HUDEP-2 (cell line): ENCODE data around the gene SLX1B.
"Not testable (repeated sequence)": the region's sequence is repeated elsewhere in the genome, so short reads cannot be mapped to it uniquely, and the experiment has no call there.

Experiments
- DNase-seq, 76 experiments: peaks; one replicate each; lab custom pipeline; 2025; ENCODE audit not compliant: unreplicated experiment in 76 of 76; lab: John Stamatoyannopoulos, UW

Gene SLX1B

DNA sequence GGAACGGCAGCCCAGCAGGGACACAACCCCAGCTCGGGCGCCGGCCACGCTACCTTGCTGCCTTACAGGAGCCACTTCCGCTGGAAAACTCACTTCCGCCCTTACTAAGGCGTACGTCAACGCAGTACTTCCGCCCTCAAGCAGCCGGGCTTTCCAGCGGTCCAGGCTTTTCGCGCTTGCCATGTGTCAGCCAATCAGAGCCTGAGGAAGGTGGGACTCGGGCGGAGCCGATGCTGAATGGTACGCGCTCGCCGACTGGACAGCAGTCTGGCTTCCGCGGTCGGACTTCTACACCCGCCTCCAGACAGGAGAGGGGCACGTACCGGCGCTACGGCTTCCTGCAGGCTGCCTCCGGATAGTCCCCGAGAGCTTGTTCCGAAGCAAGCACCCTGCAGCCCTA is at the start of gene SLX1B, which contains the start of gene BOLA2:
Gene SLX1B, plus strand, starts transcription at position 265 of the 400 bp plus-strand sequence.
Gene BOLA2, minus strand, starts transcription at position 83 of the 400 bp plus-strand sequence. CDS start 98 bp downstream, outside the sequence.
- DNase-seq: not testable (repeated sequence)

DNA sequence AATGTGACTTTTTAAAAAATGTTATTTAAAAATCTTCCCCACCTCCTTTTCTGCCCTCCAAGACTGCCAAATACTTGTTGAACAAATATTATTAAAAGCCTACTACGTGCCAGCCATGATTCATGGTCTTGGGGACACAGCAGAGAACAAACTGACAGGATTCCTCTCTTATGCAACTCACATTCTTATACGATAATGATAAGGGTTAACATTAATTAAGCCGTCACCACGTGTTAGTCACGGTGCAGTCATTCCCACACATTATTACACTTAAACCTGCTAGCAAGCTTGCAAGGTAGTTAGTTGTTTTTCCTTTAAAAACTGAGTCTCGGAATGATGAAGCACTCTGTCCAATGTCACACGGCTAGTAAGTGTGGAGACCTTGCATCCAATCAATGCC is 49.1 kb upstream of the SLX1B start:
- not testable (repeated sequence) for DNase-seq

DNA sequence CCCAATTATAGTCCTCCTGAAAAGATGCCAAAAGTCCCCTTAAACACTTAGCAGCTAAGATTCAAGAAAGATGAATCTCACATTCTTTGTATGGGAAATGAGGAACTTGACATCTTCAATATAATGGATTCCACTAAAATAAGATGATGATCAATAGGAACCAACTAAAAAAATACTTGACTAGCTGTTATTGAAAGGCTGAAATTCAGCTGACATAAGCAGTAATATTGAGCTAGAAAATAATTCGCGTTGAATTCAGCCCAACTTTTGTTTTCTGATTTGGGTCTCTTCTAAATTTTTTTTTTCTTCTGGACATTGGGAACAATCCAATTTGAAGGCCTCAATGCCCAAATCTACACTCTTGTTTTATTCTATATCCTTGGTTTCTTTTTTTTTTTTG is 30.7 kb upstream of the SLX1B start:
- not testable (repeated sequence) for DNase-seq

DNA sequence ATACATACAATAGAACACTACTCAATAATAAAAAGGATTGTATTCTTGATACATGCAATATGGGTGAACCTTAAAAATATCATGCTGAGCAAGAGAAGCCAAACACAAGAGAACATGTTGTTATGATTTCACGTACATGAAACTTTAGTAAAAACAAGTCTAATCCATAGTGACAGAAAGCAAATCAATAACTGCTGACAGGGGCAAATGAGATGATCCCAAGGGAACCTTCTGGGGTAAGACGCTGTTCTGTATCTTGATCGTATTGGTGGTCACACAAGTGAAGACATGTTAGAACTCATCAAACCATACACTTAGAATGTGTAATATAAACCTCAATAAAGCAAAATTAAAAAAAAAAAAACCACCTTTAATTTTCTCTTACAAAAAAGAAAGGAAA is 28.9 kb upstream of the SLX1B start:
- DNase-seq: not testable (repeated sequence)

DNA sequence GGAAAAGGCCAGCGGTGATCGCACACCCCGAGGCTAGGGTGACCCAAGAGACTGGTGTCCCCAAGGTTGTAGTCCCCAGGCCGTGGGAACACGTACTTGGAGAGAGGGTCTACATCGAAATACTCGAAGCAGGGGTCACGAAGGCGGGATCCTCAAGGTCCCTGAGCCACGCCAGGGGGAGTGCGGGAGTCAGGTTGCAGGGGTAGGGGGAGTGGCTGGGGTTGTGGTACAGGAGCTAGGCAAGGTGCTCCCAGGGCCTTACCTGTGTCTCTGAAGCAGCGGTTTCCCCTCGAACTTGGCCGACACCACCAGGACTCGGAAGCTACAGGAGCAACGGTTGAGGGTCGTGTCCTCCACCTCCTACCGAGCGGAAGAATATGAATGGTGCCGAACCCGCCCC is 579 bp upstream of the SLX1B start:
- DNase-seq: not testable (repeated sequence)

DNA sequence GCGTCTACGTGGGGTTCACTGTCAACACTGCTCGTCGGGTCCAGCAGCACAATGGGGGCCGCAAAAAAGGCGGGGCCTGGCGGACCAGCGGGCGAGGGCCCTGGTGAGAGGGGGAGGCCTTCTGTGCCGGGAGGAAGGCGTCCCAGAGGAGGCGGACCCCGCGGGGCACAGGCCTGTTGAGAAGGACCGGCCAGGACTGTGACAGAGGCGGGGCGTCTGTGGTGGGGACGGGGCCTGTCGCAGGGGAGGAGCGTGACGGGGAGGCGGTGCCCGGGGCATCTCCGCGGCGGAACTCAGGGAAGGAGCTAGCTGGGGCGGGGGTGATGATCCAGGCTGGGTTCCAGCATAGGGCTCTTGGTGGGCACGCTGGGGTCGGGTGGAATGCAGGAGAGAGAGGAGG is 495 bp downstream of the SLX1B start:
- DNase-seq: not testable (repeated sequence)

DNA sequence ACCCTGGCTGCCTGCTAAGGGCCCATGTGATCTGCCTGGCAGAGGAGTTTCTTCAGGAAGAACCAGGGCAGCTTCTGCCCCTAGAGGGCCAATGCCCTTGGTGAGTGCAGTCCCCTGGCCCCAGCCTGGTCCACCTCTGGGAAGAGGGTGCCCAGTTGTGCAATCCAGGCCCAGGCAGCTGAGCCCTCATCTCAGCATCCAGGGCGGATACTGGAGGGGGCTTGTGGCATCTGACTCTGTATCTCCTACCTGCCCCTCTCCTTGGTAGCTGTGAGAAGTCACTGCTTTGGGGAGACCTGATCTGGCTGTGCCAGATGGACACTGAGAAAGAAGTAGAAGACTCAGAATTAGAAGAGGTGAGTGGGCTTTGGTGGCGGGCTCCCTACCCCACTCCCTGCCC is 3.3 kb downstream of the SLX1B start:
- not testable (repeated sequence) for DNase-seq

DNA sequence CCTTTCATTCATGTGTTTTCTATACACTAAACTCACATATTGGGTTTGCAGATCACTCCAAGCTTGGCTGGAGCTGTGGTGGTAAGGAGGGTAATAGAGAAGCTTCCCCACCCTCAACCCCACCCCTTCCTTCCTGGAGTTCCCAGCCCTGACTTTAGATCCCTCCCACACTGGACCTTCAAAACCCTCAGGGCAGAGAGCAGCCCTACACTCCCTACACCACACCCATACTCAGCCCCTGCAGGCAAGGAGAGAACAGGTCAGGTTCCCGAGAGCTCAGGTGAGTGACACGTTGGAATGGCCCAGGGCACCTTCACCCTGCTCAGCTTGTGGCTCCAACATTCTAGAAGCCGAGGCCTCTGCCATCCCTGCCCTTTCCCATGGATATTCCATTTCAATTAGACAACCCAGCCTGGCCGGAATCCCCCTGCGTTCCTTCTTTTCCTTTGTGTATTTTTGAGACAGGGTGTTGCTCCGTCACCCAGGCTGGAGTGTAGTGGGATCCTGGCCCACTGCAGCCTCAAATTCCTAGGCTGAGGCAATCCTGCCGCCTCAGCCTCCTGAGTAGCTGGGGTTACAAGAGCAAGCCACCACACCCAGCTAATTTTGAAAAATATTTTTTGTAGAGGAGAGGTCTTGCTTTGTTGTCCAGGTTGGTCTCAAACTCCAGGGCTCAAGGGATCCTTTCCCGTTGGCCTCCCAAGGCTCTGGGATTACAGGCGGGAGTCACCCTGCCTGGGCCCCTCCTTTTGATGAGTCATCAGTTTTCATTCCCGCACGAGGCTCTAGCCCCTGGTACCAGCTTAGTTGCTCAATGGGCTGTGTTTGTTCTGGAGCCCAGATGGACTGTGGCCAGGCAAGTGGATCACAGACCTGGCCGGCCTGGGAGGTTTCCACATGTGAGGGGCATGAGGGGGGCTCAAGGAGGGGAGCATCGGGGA is 5.6 kb downstream of the SLX1B start, which contains the start of gene SULT1A4:
Gene SULT1A4, plus strand, starts transcription at position 208 of the 941 bp plus-strand sequence. CDS start 1,473 bp downstream, outside the sequence.
- not testable (repeated sequence) for DNase-seq

DNA sequence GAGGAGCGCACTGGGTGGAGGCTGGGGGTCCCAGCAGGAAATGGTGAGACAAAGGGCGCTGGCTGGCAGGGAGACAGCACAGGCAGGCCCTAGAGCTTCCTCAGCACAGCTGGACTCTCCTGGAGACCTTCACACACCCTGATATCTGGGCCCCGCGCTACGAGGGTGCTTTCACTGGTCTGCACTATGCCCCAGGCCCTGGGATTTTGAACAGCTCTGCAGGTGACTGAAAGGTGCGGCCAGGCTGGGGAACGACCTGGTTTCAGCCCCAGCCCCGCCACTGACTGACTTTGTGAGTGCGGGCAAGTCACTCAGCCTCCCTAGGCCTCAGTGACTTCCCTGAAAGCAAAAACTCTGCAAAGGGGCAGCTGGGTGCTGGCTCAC is 6.3 kb downstream of the SLX1B start:
- DNase-seq: not testable (repeated sequence)

DNA sequence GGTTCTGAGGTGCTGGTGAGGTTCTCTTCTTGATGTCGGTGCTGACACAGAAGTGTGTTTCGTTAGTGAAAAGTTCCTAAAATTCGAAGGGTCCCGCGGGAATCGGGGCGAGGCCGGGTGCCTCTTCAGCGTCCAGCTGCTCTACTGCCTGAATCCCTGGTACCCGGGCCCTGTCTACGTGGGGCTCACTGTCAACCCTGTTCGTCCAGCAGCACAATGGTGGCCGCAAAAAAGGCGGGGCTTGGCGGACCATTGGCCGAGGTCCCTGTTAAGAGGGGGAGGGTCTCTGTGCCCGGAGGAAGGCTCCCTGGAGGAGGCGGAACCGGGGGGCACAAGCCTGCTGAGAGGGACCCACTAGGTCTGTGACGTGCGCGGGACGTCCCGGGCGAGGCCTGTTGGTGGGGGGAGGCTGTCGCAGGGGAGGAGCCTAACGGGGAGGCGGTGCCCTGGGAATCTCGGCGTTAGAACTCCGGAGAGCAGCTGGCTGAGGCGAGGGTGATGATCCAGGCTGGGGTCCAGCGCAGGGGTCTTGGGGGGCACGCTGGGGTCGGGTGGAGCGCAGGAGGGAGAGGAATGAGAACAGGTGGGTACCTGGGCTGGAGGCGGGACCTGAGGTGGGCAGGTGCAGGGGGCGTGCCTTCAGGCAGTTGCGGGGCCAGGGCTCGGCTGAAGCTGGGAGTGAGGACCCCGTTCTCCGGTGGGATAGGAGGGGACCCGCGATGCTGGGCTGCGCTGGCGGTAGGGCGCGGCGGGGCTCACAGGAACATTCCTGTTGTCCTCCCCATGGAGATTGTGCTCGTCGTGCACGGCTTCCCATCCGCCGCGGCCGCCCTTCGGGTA is 11.9 kb downstream of the SLX1B start:
- DNase-seq: not testable (repeated sequence)

DNA sequence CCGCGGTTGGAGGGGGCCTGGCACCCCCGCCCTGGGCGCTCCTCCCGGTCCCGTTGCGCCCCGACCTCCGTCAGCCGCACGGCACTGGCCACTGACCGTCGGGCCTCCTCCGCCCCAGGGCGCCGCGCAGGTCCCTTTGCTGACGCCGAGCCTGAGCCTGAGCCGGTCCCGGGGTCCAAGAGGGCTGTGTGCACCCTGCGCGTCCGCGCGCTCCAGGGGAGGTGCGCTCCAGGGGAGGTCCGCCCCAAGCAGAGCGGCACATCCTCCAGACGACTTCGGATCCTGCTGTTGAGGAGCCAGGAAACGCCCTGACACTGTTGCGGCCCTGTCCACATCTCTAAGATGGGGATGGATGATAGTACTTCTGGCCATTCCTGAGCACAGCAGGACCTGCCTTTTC is 12.6 kb downstream of the SLX1B start:
- not testable (repeated sequence) for DNase-seq

DNA sequence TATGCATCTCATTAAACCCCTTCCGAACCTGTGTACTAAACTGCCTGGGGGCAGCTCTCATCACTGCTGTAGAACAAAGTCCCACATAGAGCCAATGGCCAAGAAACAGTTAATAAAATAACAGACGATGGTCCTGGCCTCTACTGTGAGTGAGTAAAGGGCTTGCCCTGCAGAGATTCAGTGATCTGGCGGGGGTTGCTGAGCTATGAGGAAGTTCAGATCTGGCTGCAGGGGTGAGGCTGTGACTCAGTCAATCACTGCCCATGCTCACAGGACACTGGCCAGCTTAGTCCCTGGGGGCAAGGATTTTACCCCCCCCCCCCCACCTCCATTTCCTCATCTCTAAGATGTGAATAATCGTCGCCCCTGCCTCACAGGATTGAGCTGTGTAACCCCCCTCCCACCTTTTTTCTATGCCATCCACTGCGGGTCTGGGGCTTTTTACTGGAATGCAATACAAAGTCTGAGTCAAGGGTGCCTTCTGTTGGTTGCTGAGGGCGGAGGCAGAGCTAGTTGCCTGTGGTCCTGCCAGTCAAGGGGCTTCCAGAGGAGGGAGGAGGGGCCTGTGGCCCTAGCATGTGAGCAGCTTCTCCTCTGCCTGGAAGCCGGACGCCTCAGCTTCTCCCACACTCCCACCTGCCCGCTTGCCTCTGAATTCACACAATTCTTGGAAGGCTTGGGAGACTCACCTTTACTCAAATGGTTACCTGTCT is 13.5 kb downstream of the SLX1B start:
- DNase-seq: not testable (repeated sequence)

DNA sequence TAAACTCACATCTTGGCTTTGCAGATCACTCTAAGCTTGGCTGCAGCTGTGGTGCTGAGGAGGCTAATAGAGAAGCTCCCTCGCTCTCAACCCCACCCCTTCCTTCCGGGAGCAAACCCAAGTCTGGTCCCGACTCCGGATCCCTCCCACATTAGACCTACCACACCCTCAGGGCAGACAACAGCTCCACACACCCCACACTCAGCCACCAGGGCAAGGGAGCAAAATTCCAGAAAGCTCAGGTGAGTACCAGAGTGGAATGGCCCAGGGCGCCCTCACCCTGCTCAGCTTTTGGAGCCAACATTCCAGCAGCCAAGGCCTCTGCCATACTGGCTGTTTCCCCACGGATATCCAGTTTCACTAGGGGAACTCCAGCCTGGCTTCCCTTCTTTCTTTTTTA is 15.3 kb downstream of the SLX1B start:
- DNase-seq: not testable (repeated sequence)

DNA sequence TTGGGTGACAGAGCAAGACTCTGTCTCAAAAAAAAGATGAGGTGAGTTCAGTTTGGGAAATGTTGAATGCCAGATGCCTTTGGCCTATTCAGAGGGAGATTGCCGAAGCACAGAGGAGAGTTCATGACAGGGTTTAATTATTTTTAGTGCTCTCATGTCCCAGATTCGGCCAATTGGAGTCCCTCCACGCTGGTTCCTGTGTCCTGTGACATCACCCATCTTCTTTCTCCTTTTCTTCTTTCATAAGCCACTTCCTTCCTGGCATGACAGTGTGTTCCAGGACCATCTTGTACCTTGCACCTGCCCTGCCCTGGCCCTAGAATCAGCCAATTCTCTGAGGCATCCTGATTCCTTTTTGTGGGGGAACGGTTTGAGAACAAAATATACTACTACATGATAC is 17.7 kb downstream of the SLX1B start:
- DNase-seq: not testable (repeated sequence)

DNA sequence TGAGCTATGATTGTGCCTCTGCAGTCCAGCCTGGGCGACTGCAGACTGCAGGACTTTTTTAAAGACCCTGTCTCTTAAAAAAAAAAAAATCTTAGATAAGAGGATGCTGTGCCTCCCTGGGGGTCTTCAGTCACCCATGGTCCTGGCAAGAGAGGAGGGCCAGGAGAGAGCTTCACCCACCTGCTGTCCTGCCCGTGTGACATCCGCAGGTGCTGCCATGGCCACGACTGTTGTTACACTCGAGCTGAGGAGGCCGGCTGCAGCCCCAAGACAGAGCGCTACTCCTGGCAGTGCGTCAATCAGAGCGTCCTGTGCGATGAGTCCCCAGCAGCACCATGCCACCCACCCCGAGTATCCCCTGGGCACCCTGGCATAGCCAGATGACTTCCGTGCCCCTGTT is 27.9 kb downstream of the SLX1B start:
- not testable (repeated sequence) for DNase-seq

DNA sequence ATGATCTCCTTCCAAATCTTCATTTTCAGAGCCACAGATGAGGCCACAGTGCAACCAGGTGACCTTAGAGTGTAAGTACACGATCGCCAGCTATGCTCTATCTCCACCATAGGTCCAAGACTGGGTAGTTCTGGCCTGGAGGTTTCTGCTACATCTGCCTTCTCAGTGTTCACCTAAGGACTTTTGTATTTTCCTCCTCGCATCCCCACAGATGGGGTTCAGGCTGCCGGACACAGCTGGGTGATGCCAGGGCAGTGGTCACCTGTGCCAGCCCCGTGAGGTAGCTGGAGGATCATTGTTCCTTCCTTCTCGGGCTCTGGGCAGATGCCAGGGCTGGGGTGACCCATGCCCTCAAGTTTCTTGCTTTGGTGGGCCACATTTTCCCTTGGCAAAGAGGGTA is 52.0 kb downstream of the SLX1B start, which contains the start of gene NPIPB12:
Gene NPIPB12, minus strand, starts transcription at position 101 of the 400 bp plus-strand sequence.
- not testable (repeated sequence) for DNase-seq
